DOHH2 (cell line): Measurements from ENCODE around the gene GALNT9.

Experiments used
- EZH2phosphoT487 ChIP-seq: fragments of 200-600 bp; sonication (generic); IDR thresholded peaks from 2 replicates; pipeline ENCODE4 v1.6.1; 2017; ENCODE audit warnings: borderline replicate concordance, mild to moderate bottlenecking, antibody characterized with exemption, low read length, moderate library complexity, mixed read lengths
- TF ChIP-seq, protein P1 (sequence below): fragments of 200-600 bp; sonication (generic); IDR thresholded peaks from one replicate; pipeline ENCODE4 v1.5.1; 2014; ENCODE audit warnings: antibody characterized with exemption, mild to moderate bottlenecking, low read depth, low read length; ENCODE audit not compliant: poor library complexity, severe bottlenecking

DNA sequence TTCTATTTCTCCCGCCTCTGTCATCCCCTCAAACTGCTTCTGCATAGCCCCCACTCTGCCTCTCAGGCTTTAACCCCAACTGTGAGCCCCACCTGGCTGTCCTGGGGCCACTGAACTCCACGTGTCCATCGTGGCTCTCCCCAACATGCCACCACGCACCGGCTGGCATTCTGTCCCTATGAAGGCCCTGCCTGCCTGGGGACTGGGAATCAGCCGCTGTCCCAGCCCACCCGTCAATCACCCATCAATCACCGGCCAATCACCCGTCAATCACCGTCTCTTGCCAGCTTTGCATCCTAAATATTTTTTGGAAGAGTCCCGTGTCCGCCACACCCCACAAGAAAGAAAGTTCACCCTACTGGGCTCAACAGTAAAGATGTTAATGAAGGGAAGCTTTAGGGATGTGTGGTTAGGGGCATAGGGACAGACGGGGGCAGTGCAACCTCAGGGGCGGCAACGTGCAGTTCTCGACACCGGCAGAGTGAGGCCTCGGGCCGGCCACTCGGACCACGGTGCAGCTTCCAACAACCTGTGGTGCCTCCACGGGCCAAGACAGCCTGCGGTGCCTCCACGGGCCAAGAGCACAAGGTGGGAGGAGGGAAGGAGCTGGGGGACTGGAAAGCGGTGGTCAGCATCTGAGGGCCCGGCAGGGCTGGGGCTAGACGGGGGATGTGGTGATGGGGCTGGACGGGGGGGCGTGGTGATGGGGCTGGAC lies 85.6 kb downstream of the GALNT9 start:
- TF ChIP-seq, protein P1, sequence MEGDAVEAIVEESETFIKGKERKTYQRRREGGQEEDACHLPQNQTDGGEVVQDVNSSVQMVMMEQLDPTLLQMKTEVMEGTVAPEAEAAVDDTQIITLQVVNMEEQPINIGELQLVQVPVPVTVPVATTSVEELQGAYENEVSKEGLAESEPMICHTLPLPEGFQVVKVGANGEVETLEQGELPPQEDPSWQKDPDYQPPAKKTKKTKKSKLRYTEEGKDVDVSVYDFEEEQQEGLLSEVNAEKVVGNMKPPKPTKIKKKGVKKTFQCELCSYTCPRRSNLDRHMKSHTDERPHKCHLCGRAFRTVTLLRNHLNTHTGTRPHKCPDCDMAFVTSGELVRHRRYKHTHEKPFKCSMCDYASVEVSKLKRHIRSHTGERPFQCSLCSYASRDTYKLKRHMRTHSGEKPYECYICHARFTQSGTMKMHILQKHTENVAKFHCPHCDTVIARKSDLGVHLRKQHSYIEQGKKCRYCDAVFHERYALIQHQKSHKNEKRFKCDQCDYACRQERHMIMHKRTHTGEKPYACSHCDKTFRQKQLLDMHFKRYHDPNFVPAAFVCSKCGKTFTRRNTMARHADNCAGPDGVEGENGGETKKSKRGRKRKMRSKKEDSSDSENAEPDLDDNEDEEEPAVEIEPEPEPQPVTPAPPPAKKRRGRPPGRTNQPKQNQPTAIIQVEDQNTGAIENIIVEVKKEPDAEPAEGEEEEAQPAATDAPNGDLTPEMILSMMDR, result no peak
- no peak for TF ChIP-seq EZH2phosphoT487
